ENCODE measurements around the gene HSP90AA1.
A peak's percentile ranks its signal among the peaks of the same experiment; 100 is the strongest.

GRCh38 chr14:102034301-102034700, 52.5 kb downstream of the HSP90AA1 start:
- TF ChIP-seq MAX (IDR thresholded peaks at IDR 0.05) (no peak), EGR1 (IDR thresholded peaks at IDR 0.05) (no peak), USF1 (IDR thresholded peaks at IDR 0.05) (no peak), NFIC (IDR thresholded peaks at IDR 0.05) (peak; percentile 57), EP300 (IDR thresholded peaks at IDR 0.05; ENCODE audit: borderline replicate concordance) (no peak; the same call in 1 of the 2 replicates), TCF12 (IDR thresholded peaks at IDR 0.05; ENCODE audit: low read depth) (no peak), RAD21 (IDR thresholded peaks at IDR 0.05; ENCODE audit: low read depth) (peak; percentile 1; the same call in 1 of the 2 replicates), TAF1 (IDR thresholded peaks at IDR 0.05; ENCODE audit: low read depth) (no peak), REST (IDR thresholded peaks at IDR 0.05; ENCODE audit: low read depth) (no peak), YY1 (IDR thresholded peaks at IDR 0.05; ENCODE audit: low read depth) (no peak), CEBPB (IDR thresholded peaks at IDR 0.05) (no peak), ZBTB7A (IDR thresholded peaks at IDR 0.05; ENCODE audit: low read depth) (no peak)
